ENCODE results near the gene MTHFSD.

Gene MTHFSD

GRCh38 chr16:86550281-86550680 is 4.8 kb downstream of the MTHFSD start:
- no peak for DNase-seq (ENCODE audit: low read depth)

- no peak for DNase-seq (ENCODE audit: low read depth)
Measured at GRCh38 chr16:86549893-86550190, 5.2 kb downstream of the MTHFSD start.

- no peak for DNase-seq (ENCODE audit: low read depth)
Measured at GRCh38 chr16:86549076-86549892, 5.8 kb downstream of the MTHFSD start.

GRCh38 chr16:86547286-86547685 is 7.7 kb downstream of the MTHFSD start:
- DNase-seq (ENCODE audit: low read depth) = no peak

GRCh38 chr16:86546638-86547013 is 8.4 kb downstream of the MTHFSD start:
- DNase-seq (ENCODE audit: low read depth) = no peak

- no peak for DNase-seq (ENCODE audit: low read depth)
Measured at GRCh38 chr16:86545954-86546637, 8.9 kb downstream of the MTHFSD start.

GRCh38 chr16:86545481-86545880 is 9.6 kb downstream of the MTHFSD start:
- no peak for DNase-seq (ENCODE audit: low read depth)

GRCh38 chr16:86542756-86543750 is 12.0 kb downstream of the MTHFSD start:
- DNase-seq (ENCODE audit: low read depth) = no peak

GRCh38 chr16:86541560-86541959 is 13.5 kb downstream of the MTHFSD start:
- no peak for DNase-seq (ENCODE audit: low read depth)

GRCh38 chr16:86540894-86541293 is 14.1 kb downstream of the MTHFSD start:
- no peak for DNase-seq (ENCODE audit: low read depth)

- no peak for DNase-seq (ENCODE audit: low read depth)
Measured at GRCh38 chr16:86538196-86538780, 16.7 kb downstream of the MTHFSD start.

GRCh38 chr16:86537486-86537885 is 17.5 kb downstream of the MTHFSD start:
- no peak for DNase-seq (ENCODE audit: low read depth)

GRCh38 chr16:86536621-86537020 is 18.4 kb downstream of the MTHFSD start:
- DNase-seq (ENCODE audit: low read depth) = no peak

- no peak for DNase-seq (ENCODE audit: low read depth)
Measured at GRCh38 chr16:86534779-86535615, 20.0 kb downstream of the MTHFSD start.

- DNase-seq (ENCODE audit: low read depth) = no peak
Measured at GRCh38 chr16:86533767-86534351, 21.2 kb downstream of the MTHFSD start.

- no peak for DNase-seq (ENCODE audit: low read depth)
Measured at GRCh38 chr16:86533076-86533475, 22.0 kb downstream of the MTHFSD start.

GRCh38 chr16:86532526-86532815 is 22.6 kb downstream of the MTHFSD start:
- no peak for DNase-seq (ENCODE audit: low read depth)

- no peak for DNase-seq (ENCODE audit: low read depth)
Measured at GRCh38 chr16:86531641-86532525, 23.2 kb downstream of the MTHFSD start.

GRCh38 chr16:86531191-86531545 is 23.9 kb downstream of the MTHFSD start:
- DNase-seq (ENCODE audit: low read depth) = no peak
